HG02798 (cell line): ENCODE results near the gene EXOC6.

ENCODE experiments used
- ATAC-seq: cut with Tn5 transposase; IDR thresholded peaks from one replicate; pipeline ENCODE4 v1.9.1; 2021; ENCODE audit warnings: mild to moderate bottlenecking; ENCODE audit not compliant: unreplicated experiment, poor library complexity

EXOC6 gene

GRCh38 chr10:93073539-93074146 is 225.3 kb downstream of the EXOC6 start, which contains the start of gene CYP26A1:
Gene CYP26A1 (plus strand): TSS chr10:93073893. CDS start chr10:93073935, 42 bp downstream.
- no peak for ATAC-seq

- ATAC-seq, result no peak
Observed at GRCh38 chr10:93074147-93074596, 225.9 kb downstream of the EXOC6 start.

- ATAC-seq, result no peak
Observed at GRCh38 chr10:93074597-93075368, 226.5 kb downstream of the EXOC6 start.

GRCh38 chr10:93075369-93076221 is 227.3 kb downstream of the EXOC6 start:
- no peak for ATAC-seq

GRCh38 chr10:93076871-93077270 is 228.6 kb downstream of the EXOC6 start:
- no peak for ATAC-seq

- no peak for ATAC-seq
Observed at GRCh38 chr10:93077860-93078337, 229.6 kb downstream of the EXOC6 start.

GRCh38 chr10:93079663-93080349 is 231.5 kb downstream of the EXOC6 start:
- ATAC-seq, result no peak

- peak; percentile 75 for ATAC-seq
Observed at GRCh38 chr10:93080350-93081046, 232.2 kb downstream of the EXOC6 start.

- no peak for ATAC-seq
Observed at GRCh38 chr10:93081318-93081717, 233.0 kb downstream of the EXOC6 start.

- no peak for ATAC-seq
Observed at GRCh38 chr10:93081834-93082233, 233.5 kb downstream of the EXOC6 start.

GRCh38 chr10:93083743-93084539 is 235.6 kb downstream of the EXOC6 start:
- ATAC-seq, result no peak

- no peak for ATAC-seq
Observed at GRCh38 chr10:93085272-93085859, 237.0 kb downstream of the EXOC6 start.

- no peak for ATAC-seq
Observed at GRCh38 chr10:93086289-93086688, 238.0 kb downstream of the EXOC6 start.

GRCh38 chr10:93087846-93088245 is 239.5 kb downstream of the EXOC6 start:
- no peak for ATAC-seq

GRCh38 chr10:93088466-93088865 is 240.1 kb downstream of the EXOC6 start:
- no peak for ATAC-seq

- ATAC-seq, result no peak
Observed at GRCh38 chr10:93090619-93091018, 242.3 kb downstream of the EXOC6 start.

- no peak for ATAC-seq
Observed at GRCh38 chr10:93091960-93092359, 243.6 kb downstream of the EXOC6 start.

GRCh38 chr10:93095225-93095624 is 246.9 kb downstream of the EXOC6 start:
- ATAC-seq, result no peak
